ENCODE data around the gene MAOA.

MAOA gene

DNA sequence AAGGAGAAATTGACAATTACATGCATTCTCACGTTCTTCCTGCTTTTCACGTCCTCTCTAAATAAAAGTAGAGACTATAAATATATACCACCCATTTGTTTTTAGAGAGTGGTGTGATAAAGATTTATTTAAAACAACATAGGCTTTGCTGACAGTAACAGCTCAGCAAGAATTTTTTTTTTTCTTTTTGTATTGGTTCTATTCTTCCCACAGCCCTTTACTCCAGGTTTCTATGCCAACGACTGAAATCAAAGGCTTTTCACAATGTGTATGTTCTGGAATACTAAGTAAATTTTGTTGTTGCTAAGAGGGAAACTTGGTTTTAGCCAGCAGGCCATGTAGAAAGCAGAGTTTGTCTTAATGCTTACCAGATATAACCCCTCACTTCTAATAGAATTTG, 43.4 kb downstream of the MAOA start:
- ChIA-PET POLR2A (no interaction called here), CTCF (no interaction called here)
- no peak overlapping the region for H3K4me3 ChIP-seq (ENCODE audit: control insufficient read depth in 1 of 7, extremely low read depth in 1 of 7, insufficient read depth in 4 of 7, low read depth in 2 of 7, low read length in 6 of 7)
- H3K27ac ChIP-seq (ENCODE audit: insufficient read depth in 1 of 2, low read depth in 1 of 2, low read length in 2 of 2, poor library complexity in 1 of 2, severe bottlenecking in 2 of 2) = no peak overlapping the region
- H3K9me3 ChIP-seq (ENCODE audit: control extremely low read depth in 1 of 5, control insufficient read depth in 4 of 5, insufficient read depth in 2 of 5, low read depth in 1 of 5, low read length in 4 of 5) = peaks cover 0 to 1% (median 0%) of the 10 kb centered on the region in 5 experiments
- no peaks in the 10 kb centered on the region for H3K36me3 ChIP-seq (ENCODE audit: control insufficient read depth in 4 of 4, insufficient read depth in 4 of 4, low read length in 3 of 4)
- H3K4me1 ChIP-seq (ENCODE audit: control extremely low read depth in 1 of 4, control insufficient read depth in 4 of 4, insufficient read depth in 4 of 4, low read length in 3 of 4) = no peaks in the 10 kb centered on the region
- peaks cover 0 to 6% (median 0%) of the 10 kb centered on the region in 5 experiments for H3K27me3 ChIP-seq (replicated peaks in 2 of 5; ENCODE audit: control insufficient read depth in 4 of 5, insufficient read depth in 5 of 5, low read length in 4 of 5)
- DNase-seq = no peak
- no CpG with 5 or more reads among the region's 3 CpGs for WGBS (ENCODE audit: insufficient coverage)

DNA sequence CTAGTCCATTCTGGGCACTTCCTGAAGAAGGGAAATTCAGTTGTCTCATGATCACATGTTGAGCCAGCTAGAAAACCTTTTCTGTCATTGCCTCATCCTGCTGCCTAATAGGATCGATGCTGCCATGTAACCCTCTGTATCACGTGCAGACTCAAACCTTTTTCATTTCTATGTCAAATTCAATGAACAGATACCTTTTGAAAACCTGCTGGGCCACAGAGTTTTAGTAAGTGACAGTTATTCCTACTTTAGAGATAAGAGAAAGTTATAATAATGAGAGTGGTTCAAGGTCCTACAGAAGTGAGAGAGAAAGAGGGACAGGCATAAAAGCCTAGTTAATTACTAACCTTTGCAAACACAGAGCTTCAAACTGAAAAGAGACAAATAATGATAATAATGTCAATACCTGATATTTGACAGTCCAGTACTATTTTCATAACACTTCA, 46.0 kb downstream of the MAOA start:
- no CpG with 5 or more reads among the region's 2 CpGs for WGBS (ENCODE audit: insufficient coverage)
- no peak overlapping the region for H3K27ac ChIP-seq (ENCODE audit: insufficient read depth in 1 of 2, low read depth in 1 of 2, low read length in 2 of 2, poor library complexity in 1 of 2, severe bottlenecking in 2 of 2)
- no peaks in the 10 kb centered on the region for H3K36me3 ChIP-seq (ENCODE audit: control insufficient read depth in 4 of 4, insufficient read depth in 4 of 4, low read length in 3 of 4)
- no peak overlapping the region for H3K4me3 ChIP-seq (ENCODE audit: control insufficient read depth in 1 of 7, extremely low read depth in 1 of 7, insufficient read depth in 4 of 7, low read depth in 2 of 7, low read length in 6 of 7)
- CTCF ChIA-PET = no interaction called here
- peaks cover 0 to 1% (median 0%) of the 10 kb centered on the region in 5 experiments for H3K9me3 ChIP-seq (ENCODE audit: control extremely low read depth in 1 of 5, control insufficient read depth in 4 of 5, insufficient read depth in 2 of 5, low read depth in 1 of 5, low read length in 4 of 5)
- H3K27me3 ChIP-seq (replicated peaks in 2 of 5; ENCODE audit: control insufficient read depth in 4 of 5, insufficient read depth in 5 of 5, low read length in 4 of 5) = peaks cover 0 to 6% (median 0%) of the 10 kb centered on the region in 5 experiments
- H3K4me1 ChIP-seq (ENCODE audit: control extremely low read depth in 1 of 4, control insufficient read depth in 4 of 4, insufficient read depth in 4 of 4, low read length in 3 of 4) = no peaks in the 10 kb centered on the region
- POLR2A ChIA-PET = no interaction called here
- no peak for DNase-seq

- ChIA-PET POLR2A (no interaction called here), CTCF (no interaction called here)
- H3K27ac ChIP-seq (ENCODE audit: insufficient read depth in 1 of 2, low read depth in 1 of 2, low read length in 2 of 2, poor library complexity in 1 of 2, severe bottlenecking in 2 of 2) = no peak overlapping the region
- no peak for DNase-seq
- H3K4me1 ChIP-seq (ENCODE audit: control extremely low read depth in 1 of 4, control insufficient read depth in 4 of 4, insufficient read depth in 4 of 4, low read length in 3 of 4) = no peaks in the 10 kb centered on the region
- H3K36me3 ChIP-seq (ENCODE audit: control insufficient read depth in 4 of 4, insufficient read depth in 4 of 4, low read length in 3 of 4) = no peaks in the 10 kb centered on the region
- peaks cover 0 to 6% (median 0%) of the 10 kb centered on the region in 5 experiments for H3K27me3 ChIP-seq (replicated peaks in 2 of 5; ENCODE audit: control insufficient read depth in 4 of 5, insufficient read depth in 5 of 5, low read length in 4 of 5)
- H3K4me3 ChIP-seq (ENCODE audit: control insufficient read depth in 1 of 7, extremely low read depth in 1 of 7, insufficient read depth in 4 of 7, low read depth in 2 of 7, low read length in 6 of 7) = no peak overlapping the region
- peaks cover 0 to 1% (median 0%) of the 10 kb centered on the region in 5 experiments for H3K9me3 ChIP-seq (ENCODE audit: control extremely low read depth in 1 of 5, control insufficient read depth in 4 of 5, insufficient read depth in 2 of 5, low read depth in 1 of 5, low read length in 4 of 5)
- WGBS (ENCODE audit: insufficient coverage) = no CpG with 5 or more reads among the region's 2 CpGs
Measured at GRCh38 chrX:43702660-43703059, 46.6 kb downstream of the MAOA start.

GRCh38 chrX:43703211-43703791, 47.2 kb downstream of the MAOA start:
- Histone ChIP-seq H3K9me3 (ENCODE audit: control extremely low read depth in 1 of 5, control insufficient read depth in 4 of 5, insufficient read depth in 2 of 5, low read depth in 1 of 5, low read length in 4 of 5) (peaks cover 0 to 1% (median 0%) of the 10 kb centered on the region in 5 experiments), H3K27ac (ENCODE audit: insufficient read depth in 1 of 2, low read depth in 1 of 2, low read length in 2 of 2, poor library complexity in 1 of 2, severe bottlenecking in 2 of 2) (no peak overlapping the region), H3K4me3 (ENCODE audit: control insufficient read depth in 1 of 7, extremely low read depth in 1 of 7, insufficient read depth in 4 of 7, low read depth in 2 of 7, low read length in 6 of 7) (no peak overlapping the region), H3K27me3 (replicated peaks in 2 of 5; ENCODE audit: control insufficient read depth in 4 of 5, insufficient read depth in 5 of 5, low read length in 4 of 5) (peaks cover 0 to 6% (median 0%) of the 10 kb centered on the region in 5 experiments), H3K4me1 (ENCODE audit: control extremely low read depth in 1 of 4, control insufficient read depth in 4 of 4, insufficient read depth in 4 of 4, low read length in 3 of 4) (no peaks in the 10 kb centered on the region), H3K36me3 (ENCODE audit: control insufficient read depth in 4 of 4, insufficient read depth in 4 of 4, low read length in 3 of 4) (no peaks in the 10 kb centered on the region)
- POLR2A ChIA-PET = no interaction called here
- WGBS (ENCODE audit: insufficient coverage) = no CpG with 5 or more reads among the region's 4 CpGs
- CTCF ChIA-PET = no interaction called here
- no peak for DNase-seq

DNA sequence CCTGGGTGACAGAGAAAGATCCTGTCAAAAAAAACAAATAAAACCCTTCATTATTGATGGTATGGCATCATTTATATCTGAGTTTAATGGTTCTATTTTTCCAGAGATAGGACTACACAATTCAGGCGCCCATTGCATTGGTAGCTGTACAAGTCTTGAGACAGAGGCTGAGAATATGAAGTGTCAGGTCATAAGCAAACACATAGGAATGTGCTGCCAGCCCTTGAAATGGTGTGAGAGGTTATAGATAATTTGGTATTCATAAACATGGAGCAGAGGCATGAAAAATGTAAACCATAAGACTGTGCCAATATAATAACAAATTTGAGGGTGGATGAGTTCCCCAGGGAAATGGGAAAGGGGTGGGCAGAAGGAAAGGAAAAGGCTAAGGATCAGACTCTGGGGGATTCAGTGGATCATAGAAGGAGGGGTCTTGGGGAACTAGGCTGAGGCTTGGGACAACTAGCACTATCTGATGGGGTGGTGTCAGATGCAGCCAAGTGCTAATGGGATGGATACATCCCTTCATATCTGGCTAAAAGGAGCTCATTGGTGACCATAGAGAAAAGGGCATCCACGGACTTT, 50.8 kb downstream of the MAOA start:
- 83% methylated on average over 2 of the region's 2 CpGs for WGBS (ENCODE audit: insufficient coverage)
- POLR2A ChIA-PET = no interaction called here

GRCh38 chrX:43707812-43708548, 51.9 kb downstream of the MAOA start:
- no peak for DNase-seq
- Histone ChIP-seq H3K4me1 (ENCODE audit: control extremely low read depth in 1 of 4, control insufficient read depth in 4 of 4, insufficient read depth in 4 of 4, low read length in 3 of 4) (no peaks in the 10 kb centered on the region), H3K9me3 (ENCODE audit: control extremely low read depth in 1 of 5, control insufficient read depth in 4 of 5, insufficient read depth in 2 of 5, low read depth in 1 of 5, low read length in 4 of 5) (no peaks in the 10 kb centered on the region), H3K27ac (ENCODE audit: insufficient read depth in 1 of 2, low read depth in 1 of 2, low read length in 2 of 2, poor library complexity in 1 of 2, severe bottlenecking in 2 of 2) (no peak overlapping the region), H3K36me3 (ENCODE audit: control insufficient read depth in 4 of 4, insufficient read depth in 4 of 4, low read length in 3 of 4) (no peaks in the 10 kb centered on the region), H3K27me3 (replicated peaks in 2 of 5; ENCODE audit: control insufficient read depth in 4 of 5, insufficient read depth in 5 of 5, low read length in 4 of 5) (peaks cover 0 to 2% (median 0%) of the 10 kb centered on the region in 5 experiments), H3K4me3 (ENCODE audit: control insufficient read depth in 1 of 7, extremely low read depth in 1 of 7, insufficient read depth in 4 of 7, low read depth in 2 of 7, low read length in 6 of 7) (no peak overlapping the region)
- WGBS (ENCODE audit: insufficient coverage) = 100% methylated on average over 1 of the region's 3 CpGs
- ChIA-PET POLR2A (no interaction called here), CTCF (no interaction called here)

More for the DNA sequence above, 50.8 kb downstream of the MAOA start:
- peaks cover 0 to 2% (median 0%) of the 10 kb centered on the region in 5 experiments for H3K27me3 ChIP-seq (replicated peaks in 2 of 5; ENCODE audit: control insufficient read depth in 4 of 5, insufficient read depth in 5 of 5, low read length in 4 of 5)
- no peak overlapping the region for H3K27ac ChIP-seq (ENCODE audit: insufficient read depth in 1 of 2, low read depth in 1 of 2, low read length in 2 of 2, poor library complexity in 1 of 2, severe bottlenecking in 2 of 2)
- CTCF ChIA-PET = no interaction called here
- no peaks in the 10 kb centered on the region for H3K4me1 ChIP-seq (ENCODE audit: control extremely low read depth in 1 of 4, control insufficient read depth in 4 of 4, insufficient read depth in 4 of 4, low read length in 3 of 4)
- H3K4me3 ChIP-seq (ENCODE audit: control insufficient read depth in 1 of 7, extremely low read depth in 1 of 7, insufficient read depth in 4 of 7, low read depth in 2 of 7, low read length in 6 of 7) = no peak overlapping the region
- DNase-seq = no peak
- H3K9me3 ChIP-seq (ENCODE audit: control extremely low read depth in 1 of 5, control insufficient read depth in 4 of 5, insufficient read depth in 2 of 5, low read depth in 1 of 5, low read length in 4 of 5) = no peaks in the 10 kb centered on the region
- no peaks in the 10 kb centered on the region for H3K36me3 ChIP-seq (ENCODE audit: control insufficient read depth in 4 of 4, insufficient read depth in 4 of 4, low read length in 3 of 4)

DNA sequence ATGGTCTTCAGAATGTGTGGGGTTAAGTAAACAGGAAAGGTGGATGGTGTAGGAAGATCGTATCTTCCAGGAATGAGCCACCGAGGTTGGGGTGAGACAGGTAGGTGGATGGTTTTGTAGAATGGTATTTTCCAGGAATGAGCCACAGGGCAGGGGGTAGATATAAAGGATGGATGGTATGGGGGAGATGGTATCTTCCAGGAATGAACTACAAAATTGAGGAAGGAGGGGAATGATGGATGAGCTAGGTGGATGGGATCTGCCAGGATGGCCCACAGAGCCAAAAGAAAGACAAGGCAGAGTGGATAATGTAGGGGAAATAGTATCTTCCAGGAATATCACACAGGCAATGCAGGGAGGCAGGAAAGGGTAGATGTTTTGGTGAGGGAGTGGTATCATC, 60.0 kb downstream of the MAOA start:
- ChIA-PET POLR2A (no interaction called here), CTCF (no interaction called here)
- DNase-seq = no peak
- no peaks in the 10 kb centered on the region for H3K36me3 ChIP-seq (ENCODE audit: control insufficient read depth in 4 of 4, insufficient read depth in 4 of 4, low read length in 3 of 4)
- no peaks in the 10 kb centered on the region for H3K4me1 ChIP-seq (ENCODE audit: control extremely low read depth in 1 of 4, control insufficient read depth in 4 of 4, insufficient read depth in 4 of 4, low read length in 3 of 4)
- peaks cover 0 to 27% (median 0%) of the 10 kb centered on the region in 5 experiments for H3K9me3 ChIP-seq (ENCODE audit: control extremely low read depth in 1 of 5, control insufficient read depth in 4 of 5, insufficient read depth in 2 of 5, low read depth in 1 of 5, low read length in 4 of 5)
- no peak overlapping the region for H3K27ac ChIP-seq (ENCODE audit: insufficient read depth in 1 of 2, low read depth in 1 of 2, low read length in 2 of 2, poor library complexity in 1 of 2, severe bottlenecking in 2 of 2)
- no peaks in the 10 kb centered on the region for H3K27me3 ChIP-seq (replicated peaks in 2 of 5; ENCODE audit: control insufficient read depth in 4 of 5, insufficient read depth in 5 of 5, low read length in 4 of 5)
- H3K4me3 ChIP-seq (ENCODE audit: control insufficient read depth in 1 of 7, extremely low read depth in 1 of 7, insufficient read depth in 4 of 7, low read depth in 2 of 7, low read length in 6 of 7) = no peak overlapping the region
- 88% methylated on average over 2 of the region's 2 CpGs for WGBS (ENCODE audit: insufficient coverage)

Measured in common myeloid progenitor, CD34-positive (primary cell).